Endothelial cell (in vitro differentiated cells): ENCODE results near the gene IMP4. TPM values are rescaled to one million over a fixed set of nuclear protein-coding genes. Genes with fewer than 3 reads are reported as not detected.

ENCODE experiments used
- DNase-seq: peaks from one replicate; pipeline ENCODE4 v3.0.0; 2021; ENCODE audit warnings: low spot score
- H3K27ac Mint-ChIP-seq: one replicate; pipeline ENCODE4 v1.8.0; 2021; ENCODE audit warnings: mixed read lengths, inconsistent platforms; ENCODE audit not compliant: unreplicated experiment
- H3K27me3 Mint-ChIP-seq: one replicate; pipeline ENCODE4 v1.8.0; 2021; ENCODE audit warnings: mild to moderate bottlenecking, moderate library complexity, mixed read lengths, inconsistent platforms; ENCODE audit not compliant: unreplicated experiment
- H3K36me3 Mint-ChIP-seq: one replicate; pipeline ENCODE4 v1.8.0; 2021; ENCODE audit warnings: mild to moderate bottlenecking, low read depth, mixed read lengths, inconsistent platforms; ENCODE audit not compliant: unreplicated experiment
- H3K4me1 Mint-ChIP-seq: one replicate; pipeline ENCODE4 v1.8.0; 2021; ENCODE audit warnings: mild to moderate bottlenecking, mixed read lengths, inconsistent platforms; ENCODE audit not compliant: unreplicated experiment
- H3K4me3 Mint-ChIP-seq: one replicate; pipeline ENCODE4 v1.8.0; 2021; ENCODE audit warnings: mild to moderate bottlenecking, mixed read lengths, inconsistent platforms; ENCODE audit not compliant: unreplicated experiment
- H3K9me3 Mint-ChIP-seq: one replicate; pipeline ENCODE4 v1.8.0; 2021; ENCODE audit warnings: mixed read lengths, inconsistent platforms; ENCODE audit not compliant: unreplicated experiment
- total RNA-seq: library from RNA; stranded (reverse); fragmentation: NEBNext Ultra II Directional; extraction: Animal tissue kit (Norgen Biotek cat#: 25700); gene quantifications from one replicate; pipeline ENCODE4 v1.2.1, GENCODE V29; 2021; ENCODE audit not compliant: unreplicated experiment
- TF ChIP-seq, protein P1 (sequence below): fragments of 200-600 bp; sonication (generic); IDR thresholded peaks from one replicate; pipeline ENCODE4 v1.5.0; 2021; ENCODE audit warnings: antibody characterized with exemption; ENCODE audit not compliant: unreplicated experiment

Gene IMP4
- total RNA-seq, 1 donor from 2014 or later, result 32.8 TPM

DNA sequence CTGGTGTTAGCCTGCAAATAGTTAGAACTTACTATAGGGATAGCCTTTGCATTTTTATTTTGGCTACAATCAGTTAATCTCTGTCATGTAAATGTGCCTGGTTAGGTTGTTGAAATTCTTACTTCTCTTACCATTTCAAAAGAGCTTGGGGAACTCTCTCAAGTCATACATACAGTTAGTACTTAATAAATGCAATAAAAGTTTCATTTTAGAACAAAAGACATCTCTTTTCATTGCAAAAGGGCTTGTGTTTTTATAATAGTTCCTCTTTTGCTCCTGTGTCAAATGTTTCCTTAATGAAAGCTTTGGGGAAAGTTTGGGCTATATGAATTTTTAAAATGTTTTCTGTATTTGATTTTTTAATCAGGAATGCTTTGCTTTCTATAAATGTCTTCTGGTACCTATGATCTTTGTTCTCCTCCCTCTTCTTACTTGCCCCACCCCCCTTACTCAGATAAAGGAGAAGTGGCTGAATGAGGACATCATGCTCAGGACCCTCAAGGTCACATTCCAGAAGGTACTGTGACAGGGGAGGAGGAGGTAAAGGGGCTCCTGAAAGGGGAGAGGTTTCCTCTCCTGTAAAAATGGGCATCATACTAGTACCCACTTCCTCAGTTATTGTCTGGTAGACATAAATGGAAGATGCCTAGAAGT, 26.7 kb downstream of the IMP4 start:
- TF ChIP-seq, protein P1, sequence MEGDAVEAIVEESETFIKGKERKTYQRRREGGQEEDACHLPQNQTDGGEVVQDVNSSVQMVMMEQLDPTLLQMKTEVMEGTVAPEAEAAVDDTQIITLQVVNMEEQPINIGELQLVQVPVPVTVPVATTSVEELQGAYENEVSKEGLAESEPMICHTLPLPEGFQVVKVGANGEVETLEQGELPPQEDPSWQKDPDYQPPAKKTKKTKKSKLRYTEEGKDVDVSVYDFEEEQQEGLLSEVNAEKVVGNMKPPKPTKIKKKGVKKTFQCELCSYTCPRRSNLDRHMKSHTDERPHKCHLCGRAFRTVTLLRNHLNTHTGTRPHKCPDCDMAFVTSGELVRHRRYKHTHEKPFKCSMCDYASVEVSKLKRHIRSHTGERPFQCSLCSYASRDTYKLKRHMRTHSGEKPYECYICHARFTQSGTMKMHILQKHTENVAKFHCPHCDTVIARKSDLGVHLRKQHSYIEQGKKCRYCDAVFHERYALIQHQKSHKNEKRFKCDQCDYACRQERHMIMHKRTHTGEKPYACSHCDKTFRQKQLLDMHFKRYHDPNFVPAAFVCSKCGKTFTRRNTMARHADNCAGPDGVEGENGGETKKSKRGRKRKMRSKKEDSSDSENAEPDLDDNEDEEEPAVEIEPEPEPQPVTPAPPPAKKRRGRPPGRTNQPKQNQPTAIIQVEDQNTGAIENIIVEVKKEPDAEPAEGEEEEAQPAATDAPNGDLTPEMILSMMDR, result no peak
- DNase-seq, result no peak
- Mint-ChIP-seq H3K27ac (no peak overlapping the region), H3K4me3 (no peak overlapping the region), H3K36me3 (no peaks in the 10 kb centered on the region), H3K9me3 (no peaks in the 10 kb centered on the region), H3K27me3 (peaks cover 7% of the 10 kb centered on the region), H3K4me1 (peaks cover 17% of the 10 kb centered on the region)

DNA sequence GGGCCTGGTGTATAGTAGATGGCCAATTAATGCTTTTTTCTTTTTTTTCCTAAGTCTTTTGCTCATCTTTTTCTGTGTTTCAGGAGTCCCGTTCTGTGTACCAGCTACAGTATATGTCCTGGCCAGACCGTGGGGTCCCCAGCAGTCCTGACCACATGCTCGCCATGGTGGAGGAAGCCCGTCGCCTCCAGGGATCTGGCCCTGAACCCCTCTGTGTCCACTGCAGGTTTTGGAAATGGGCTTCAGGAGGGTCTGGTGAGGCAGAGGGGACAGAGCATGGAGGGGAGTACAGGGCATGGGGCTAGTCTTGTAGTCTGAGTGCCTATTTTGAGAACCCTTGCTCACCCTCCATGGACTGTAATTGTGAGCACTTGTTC, 27.3 kb downstream of the IMP4 start:
- Mint-ChIP-seq H3K9me3 (no peaks in the 10 kb centered on the region), H3K27me3 (peaks cover 7% of the 10 kb centered on the region), H3K27ac (no peak overlapping the region), H3K4me1 (peaks cover 17% of the 10 kb centered on the region), H3K36me3 (peaks cover 4% of the 10 kb centered on the region), H3K4me3 (no peak overlapping the region)
- TF ChIP-seq, protein P1, result no peak
- DNase-seq, result no peak

DNA sequence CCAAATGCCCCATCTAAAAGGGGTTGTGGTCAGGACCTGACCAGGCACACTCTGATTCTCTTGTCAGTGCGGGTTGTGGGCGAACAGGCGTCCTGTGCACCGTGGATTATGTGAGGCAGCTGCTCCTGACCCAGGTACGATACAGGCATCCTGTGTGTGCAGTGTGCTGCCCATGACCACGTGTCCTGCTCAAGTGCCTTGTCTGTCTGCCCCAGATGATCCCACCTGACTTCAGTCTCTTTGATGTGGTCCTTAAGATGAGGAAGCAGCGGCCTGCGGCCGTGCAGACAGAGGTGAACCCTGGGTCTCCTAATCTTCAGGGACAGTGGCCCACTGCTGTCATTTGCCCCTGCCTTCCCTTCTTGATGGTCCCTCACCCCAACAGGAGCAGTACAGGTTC, 27.8 kb downstream of the IMP4 start:
- TF ChIP-seq, protein P1, result no peak

DNA sequence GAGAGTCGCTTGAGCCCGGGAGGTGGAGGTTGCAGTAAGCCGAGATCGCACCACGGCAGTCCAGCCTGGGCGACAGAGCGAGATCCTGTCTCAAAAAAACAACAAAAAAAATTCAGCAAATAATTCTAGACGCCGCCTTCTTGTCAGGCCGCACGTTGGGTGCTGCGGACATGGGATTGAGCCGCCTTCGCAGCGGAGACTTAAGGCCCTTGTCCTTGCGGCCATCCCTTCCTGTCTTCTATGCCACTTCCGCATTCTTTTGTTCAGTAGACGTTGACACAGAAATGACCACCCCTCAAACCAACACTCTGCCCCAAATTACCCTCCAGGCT, 29.0 kb downstream of the IMP4 start:
- no peak for DNase-seq
- Mint-ChIP-seq H3K27ac (peak overlapping the region; percentile 77), H3K9me3 (no peaks in the 10 kb centered on the region), H3K27me3 (peaks cover 9% of the 10 kb centered on the region), H3K4me1 (peaks cover 17% of the 10 kb centered on the region), H3K36me3 (peaks cover 14% of the 10 kb centered on the region), H3K4me3 (peak overlapping the region; percentile 92)
- TF ChIP-seq, protein P1, result no peak

More for the DNA sequence above, 27.8 kb downstream of the IMP4 start:
- H3K36me3 Mint-ChIP-seq, result peaks cover 7% of the 10 kb centered on the region
- no peaks in the 10 kb centered on the region for H3K9me3 Mint-ChIP-seq
- peaks cover 9% of the 10 kb centered on the region for H3K27me3 Mint-ChIP-seq
- H3K27ac Mint-ChIP-seq, result no peak overlapping the region
- no peak for DNase-seq
- H3K4me1 Mint-ChIP-seq, result peaks cover 17% of the 10 kb centered on the region
- H3K4me3 Mint-ChIP-seq, result peak overlapping the region; percentile 42

DNA sequence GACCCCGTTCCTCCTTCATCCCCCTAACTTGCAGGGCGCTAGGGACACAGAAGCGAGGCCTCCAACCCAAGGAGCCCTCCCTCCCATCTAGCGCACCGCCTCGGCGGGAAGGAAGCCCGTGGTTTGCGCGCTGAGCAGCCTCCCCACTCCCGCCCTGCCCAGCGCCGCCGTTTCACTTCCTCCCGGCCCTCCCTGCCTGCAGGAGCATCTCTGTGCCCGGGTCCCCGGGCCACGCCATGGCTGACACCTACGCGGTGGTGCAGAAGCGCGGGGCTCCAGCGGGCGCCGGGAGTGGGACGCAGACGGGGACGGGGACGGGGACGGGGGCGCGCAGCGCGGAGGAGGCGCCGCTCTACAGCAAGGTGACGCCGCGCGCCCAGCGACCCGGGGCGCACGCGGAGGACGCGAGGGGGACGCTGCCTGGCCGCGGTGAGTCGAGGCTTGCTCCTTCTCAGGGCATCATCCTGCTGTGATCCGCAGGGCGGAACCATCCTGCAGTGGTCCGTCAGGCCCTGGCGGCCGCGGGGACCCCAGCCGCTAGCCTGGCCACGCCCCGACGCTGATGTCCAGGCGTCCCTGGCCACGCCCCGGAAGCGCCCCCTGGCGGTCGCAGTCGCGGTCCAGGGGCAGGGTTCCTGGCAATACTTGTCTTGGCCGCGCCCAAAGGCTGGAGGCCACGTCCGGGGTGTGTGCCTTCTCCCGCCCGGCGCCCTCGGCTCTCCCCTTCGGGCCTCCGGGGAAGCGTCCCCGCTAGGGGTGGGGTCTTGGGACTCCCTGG, 29.5 kb downstream of the IMP4 start:
- peaks cover 14% of the 10 kb centered on the region for H3K36me3 Mint-ChIP-seq
- H3K9me3 Mint-ChIP-seq, result no peaks in the 10 kb centered on the region
- peak overlapping the region; percentile 92 for H3K4me3 Mint-ChIP-seq
- DNase-seq, result peak; percentile 86
- peaks cover 17% of the 10 kb centered on the region for H3K4me1 Mint-ChIP-seq
- TF ChIP-seq, protein P1, result peak; percentile 94
- H3K27me3 Mint-ChIP-seq, result peaks cover 9% of the 10 kb centered on the region
- H3K27ac Mint-ChIP-seq, result peak overlapping the region; percentile 77
